NCI-H226 (cell line): Measurements from ENCODE around the gene GRK2.

Source experiments
- DNase-seq: peaks from one replicate; pipeline ENCODE4 v3.0.0-alpha.2; 2015

GRK2 gene

GRCh38 chr11:67271205-67271540, 4.9 kb downstream of the GRK2 start:
- no peak for DNase-seq

DNA sequence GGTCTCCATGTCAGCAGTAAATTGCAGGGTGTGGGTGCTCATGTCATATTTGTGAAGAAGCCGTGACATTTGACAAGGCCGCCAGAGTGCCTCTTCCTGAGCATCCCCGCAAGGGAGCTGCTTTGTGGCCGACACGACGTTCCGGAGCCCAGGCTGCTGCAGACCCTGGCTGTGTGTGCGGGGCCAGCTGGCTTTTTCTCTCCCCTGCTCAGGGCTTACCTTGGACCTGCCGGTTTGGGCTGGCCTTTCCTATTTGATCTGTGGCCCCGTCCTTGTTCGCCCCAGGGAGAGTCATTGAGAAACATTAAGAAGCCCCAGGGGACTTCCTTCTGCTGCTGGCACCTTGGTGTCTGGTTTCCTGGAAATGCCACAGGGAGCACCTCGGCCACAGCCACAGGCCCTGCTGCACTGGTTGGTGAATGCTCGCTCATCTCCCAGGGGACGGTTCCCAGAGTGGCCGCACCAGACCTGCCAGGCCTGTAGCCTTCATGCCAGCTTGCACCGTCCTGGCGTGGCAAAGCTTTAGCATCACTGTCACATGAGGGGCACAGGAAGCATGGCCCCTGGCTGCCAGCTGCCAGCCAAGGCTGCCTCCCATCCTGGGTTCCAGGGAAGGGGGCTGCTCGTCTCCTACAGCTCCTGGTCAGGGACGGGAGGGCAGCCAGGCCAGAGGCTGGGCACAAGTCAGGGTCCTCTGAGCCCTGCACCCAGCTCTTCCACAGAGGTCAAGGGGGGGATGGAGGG, 5.4 kb downstream of the GRK2 start:
- no peak for DNase-seq

DNA sequence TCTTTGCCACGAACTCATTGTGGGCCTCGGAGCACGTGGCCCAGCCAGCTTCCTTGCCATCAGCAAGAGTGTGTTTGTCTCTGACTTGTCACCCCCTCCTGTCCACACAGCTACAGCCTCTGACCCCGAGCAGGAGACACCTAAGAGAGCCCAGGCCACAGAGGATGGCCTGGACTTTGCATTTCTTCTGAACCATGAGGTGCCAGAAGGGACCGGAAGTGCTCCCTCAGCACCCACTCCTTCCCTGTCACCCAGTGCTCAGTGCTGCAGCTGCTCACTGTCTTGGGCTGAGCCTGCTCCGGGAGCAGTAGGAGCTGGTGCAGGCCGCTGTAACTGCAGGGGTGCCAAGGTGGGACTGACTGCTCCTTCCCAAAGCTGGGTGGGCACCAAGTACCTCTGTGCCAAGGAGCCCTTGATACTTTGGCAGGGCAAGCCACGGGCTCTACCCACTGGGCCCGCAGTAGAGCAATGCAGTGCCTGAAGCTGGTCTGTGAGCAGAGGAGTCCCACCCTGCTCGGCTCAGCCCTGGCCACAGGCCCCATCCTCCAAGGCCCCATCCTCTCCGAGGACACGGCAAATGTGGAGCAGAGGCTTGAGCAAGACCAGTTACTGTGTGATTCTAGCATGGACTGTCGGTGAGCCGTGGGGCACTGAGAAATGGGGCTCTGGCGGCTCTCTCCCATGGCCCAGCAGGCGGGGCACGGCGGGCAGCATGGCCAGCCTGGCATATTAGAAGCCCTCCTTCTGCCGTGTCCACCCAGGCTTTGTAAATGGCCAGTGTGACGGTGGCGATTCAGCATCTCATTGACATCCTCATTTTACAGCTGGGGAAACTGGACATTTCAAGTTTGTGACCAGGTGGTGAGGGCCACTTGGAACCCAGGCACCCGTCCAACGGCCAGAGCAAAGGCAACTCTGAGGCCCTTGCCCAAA, 6.3 kb downstream of the GRK2 start:
- no peak for DNase-seq

- DNase-seq, result no peak
These were observed 7.2 kb downstream of the GRK2 start for GRCh38 chr11:67273260-67273990.

GRCh38 chr11:67274768-67275605, 8.7 kb downstream of the GRK2 start:
- DNase-seq, result no peak

DNA sequence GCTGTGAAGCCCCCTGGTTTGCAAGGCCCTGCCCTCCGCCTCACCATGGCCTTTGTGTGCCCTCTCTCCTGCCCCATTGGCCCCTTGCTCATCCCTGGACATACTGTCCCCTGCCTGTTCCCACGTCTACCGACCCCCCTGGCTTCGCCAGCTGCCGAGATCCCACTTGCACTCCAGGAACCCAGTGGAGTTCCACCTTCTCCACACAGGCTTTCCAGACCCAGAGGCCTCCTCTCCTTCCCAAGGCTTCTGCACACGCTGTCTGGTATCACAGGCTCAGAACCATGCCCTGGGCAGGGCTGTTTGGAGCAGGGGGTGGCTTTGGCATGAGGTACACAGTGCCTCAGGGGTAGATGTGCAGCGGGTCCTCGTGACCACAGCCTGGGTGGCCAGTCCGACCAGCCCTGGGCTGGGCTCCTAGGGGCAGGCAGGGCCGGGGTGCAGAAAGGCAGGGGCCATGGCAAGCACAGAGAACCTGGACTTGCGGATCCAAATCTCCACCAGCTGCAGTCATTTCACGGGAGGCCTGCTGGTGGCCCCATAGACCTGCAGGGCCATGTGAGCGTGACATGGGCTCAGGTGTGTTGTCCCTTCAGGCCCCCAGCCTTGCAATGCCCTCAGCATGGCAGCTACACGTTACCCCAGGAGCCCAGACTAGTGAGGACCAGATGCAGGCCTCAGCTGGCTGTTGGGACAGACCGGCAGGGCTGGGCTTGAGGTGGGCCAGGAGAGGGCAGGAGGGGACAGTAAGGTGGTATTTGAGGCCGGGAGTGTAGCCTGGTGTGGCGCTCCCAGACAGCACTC, 9.5 kb downstream of the GRK2 start:
- DNase-seq, result no peak

GRCh38 chr11:67276781-67277230, 10.5 kb downstream of the GRK2 start:
- no peak for DNase-seq

DNA sequence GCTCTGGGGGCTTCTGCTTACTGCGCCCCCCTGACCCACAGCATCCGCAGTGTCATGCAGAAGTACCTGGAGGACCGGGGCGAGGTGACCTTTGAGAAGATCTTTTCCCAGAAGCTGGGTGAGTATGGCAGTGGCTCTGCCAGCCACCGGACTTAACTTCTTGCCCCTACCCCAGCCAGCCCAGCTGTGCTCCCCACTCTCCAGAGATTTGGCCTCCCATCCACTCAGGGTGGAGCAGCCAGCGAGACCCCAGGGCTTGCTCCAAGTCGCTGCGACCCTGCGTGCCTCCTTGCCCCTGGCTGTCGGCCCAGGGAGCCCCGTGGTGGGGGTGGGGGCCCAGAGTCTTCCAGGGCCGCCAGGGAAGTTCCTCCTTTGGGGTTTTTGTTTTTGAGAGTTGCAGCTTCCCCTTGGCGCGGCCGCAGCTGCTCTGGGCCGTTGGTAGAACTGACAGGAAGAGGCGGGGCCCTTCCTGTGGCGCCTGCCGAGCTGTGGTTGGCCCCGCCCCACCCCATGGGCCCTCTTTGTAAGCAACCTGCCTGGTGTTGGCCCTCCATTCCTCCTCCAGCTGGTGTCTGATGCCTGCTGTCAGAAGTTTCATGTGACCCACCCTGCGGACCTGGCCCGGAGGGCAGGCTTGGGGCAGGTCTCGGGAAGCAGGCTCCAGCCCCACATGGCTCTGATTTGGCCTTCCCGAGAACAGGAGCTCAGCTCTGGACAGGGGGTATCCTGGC, 11.1 kb downstream of the GRK2 start:
- DNase-seq, result peak; percentile 67

DNA sequence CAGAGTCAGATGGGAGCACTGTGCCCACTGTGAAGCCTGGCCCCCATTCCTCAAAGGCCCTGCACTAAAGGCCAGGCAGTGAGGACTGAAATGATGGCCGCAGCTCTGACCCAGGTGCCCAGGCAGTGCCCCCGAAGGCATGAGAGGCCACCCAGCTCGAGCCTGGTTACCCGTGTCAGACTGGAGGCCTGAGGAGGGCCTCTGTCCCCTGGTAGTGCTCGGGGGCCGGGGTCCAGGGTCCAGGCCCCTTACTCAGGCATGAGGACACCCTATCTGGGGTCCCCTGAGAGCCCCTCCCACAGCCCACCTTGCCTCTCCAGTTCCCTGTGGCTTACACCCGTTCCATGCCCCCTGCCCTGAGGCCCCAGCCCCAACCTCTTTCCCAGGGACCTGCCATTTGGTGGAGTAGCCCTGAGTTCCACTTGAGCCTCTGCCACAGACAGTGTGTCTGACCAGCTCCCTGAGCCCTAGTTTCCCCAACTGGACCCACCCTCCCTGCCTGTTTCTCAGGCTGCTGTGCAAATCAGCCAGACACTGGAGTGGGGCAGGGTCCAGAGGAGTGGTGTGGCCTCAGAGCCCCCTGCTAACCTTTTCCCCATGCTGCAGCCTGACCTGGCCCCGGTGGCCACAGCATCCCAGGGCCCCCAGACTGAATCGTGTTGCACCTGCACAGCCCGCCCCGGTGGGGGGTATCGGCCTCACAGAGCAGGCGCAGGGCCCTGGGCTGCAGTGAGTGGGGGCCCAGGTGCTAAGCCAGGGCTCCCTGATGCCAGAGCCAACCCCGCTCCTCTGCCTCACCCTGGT, 12.1 kb downstream of the GRK2 start:
- no peak for DNase-seq

- no peak for DNase-seq
These were observed 12.8 kb downstream of the GRK2 start for GRCh38 chr11:67278939-67279588.

GRCh38 chr11:67279589-67280340, 13.5 kb downstream of the GRK2 start:
- no peak for DNase-seq

GRCh38 chr11:67280341-67280787, 14.1 kb downstream of the GRK2 start:
- DNase-seq, result no peak

DNA sequence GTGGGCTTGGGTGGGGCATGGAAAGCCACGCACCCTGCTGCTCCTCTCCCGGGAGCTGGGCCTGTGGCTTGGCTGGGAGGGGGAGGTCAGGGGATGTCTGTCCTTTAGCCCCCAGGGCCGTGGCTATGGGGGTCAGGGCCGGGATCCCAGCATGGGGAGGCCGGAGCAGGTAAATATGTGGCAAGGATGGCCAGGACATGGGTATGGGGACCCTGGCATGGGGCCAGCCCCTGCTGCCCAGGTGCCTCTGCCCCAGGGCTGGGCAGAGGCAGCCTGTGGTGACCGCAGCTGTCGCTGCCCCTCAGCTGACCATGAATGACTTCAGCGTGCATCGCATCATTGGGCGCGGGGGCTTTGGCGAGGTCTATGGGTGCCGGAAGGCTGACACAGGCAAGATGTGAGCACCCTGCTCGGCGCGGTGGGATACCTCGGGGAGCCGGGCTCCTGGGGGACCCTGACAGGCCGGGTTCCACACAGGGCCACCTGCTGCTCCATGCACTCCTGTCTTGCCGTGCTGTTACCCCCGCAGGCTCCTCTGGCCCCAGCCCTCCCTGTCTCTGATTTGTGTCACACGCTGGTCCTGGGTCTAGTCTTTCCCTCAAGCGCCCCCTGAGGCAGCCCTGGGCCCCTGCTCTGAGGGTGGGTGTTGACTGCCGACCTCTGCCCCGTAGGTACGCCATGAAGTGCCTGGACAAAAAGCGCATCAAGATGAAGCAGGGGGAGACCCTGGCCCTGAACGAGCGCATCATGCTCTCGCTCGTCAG, 14.7 kb downstream of the GRK2 start:
- no peak for DNase-seq

- no peak for DNase-seq
These were observed 15.4 kb downstream of the GRK2 start for GRCh38 chr11:67281552-67282150.

DNA sequence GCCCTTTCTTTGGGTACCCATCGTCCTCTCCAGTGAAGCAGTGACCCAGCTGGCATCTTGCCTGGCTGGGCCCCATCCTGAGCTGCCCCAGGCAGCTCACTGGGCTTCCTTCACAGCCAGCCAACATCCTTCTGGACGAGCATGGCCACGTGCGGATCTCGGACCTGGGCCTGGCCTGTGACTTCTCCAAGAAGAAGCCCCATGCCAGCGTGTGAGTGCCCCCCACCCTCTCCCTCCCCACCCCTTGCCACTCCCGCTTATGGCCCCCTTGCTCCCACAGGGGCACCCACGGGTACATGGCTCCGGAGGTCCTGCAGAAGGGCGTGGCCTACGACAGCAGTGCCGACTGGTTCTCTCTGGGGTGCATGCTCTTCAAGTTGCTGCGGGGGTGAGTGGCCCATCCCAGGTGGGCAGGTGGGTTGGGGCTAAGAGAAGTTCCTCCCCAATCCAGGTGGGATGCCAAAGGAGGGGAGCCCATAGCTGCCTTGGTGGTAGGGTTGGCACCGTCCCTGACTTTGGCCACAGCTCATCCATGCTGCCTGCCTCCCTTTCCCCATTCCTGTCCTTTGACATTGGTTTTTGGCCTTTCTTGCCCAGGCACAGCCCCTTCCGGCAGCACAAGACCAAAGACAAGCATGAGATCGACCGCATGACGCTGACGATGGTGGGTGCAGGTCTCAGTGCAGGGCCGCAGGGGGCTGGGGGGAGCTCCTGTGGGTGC, 16.0 kb downstream of the GRK2 start:
- no peak for DNase-seq

DNA sequence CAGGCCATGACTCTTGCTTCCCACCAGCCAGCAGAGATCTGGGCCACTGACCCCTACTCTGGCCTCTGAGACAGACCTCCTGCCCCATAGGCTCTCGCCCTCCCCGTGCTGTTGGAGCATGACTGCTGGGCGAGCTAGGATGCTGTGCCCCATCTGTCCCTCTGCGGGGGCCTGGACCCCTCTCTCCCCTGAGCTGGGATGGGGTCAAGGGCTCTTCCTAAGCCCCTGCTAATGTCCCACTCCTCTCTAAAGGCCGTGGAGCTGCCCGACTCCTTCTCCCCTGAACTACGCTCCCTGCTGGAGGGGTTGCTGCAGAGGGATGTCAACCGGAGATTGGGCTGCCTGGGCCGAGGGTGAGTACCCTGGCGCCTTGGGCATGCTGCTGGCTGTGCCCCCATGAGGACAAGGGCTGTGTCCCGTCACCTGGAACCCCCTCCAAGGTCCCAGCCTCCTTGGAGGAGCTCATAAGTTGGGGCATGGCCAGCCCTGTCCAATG, 16.7 kb downstream of the GRK2 start:
- no peak for DNase-seq
